H9 (cell line): Measurements from ENCODE around the gene JSRP1. TPM values are rescaled to one million over a fixed set of nuclear protein-coding genes. Genes with fewer than 3 reads are reported as not detected.

Experiments used
- DNase-seq: peaks from one replicate; pipeline ENCODE4 v3.0.0-alpha.2; 2017
- H2AFZ ChIP-seq: one replicate; pipeline ENCODE4 v1.6.1; 2013; ENCODE audit warnings: mild to moderate bottlenecking, low read length, control low read depth, moderate library complexity
- H2AK5ac ChIP-seq: 2 replicates; pipeline ENCODE4 v1.6.1; 2013; ENCODE audit warnings: low read length, control low read depth, mixed read lengths; ENCODE audit not compliant: insufficient read length
- H2BK120ac ChIP-seq: one replicate; pipeline ENCODE4 v1.6.1; 2013; ENCODE audit warnings: low read depth, mild to moderate bottlenecking, low read length, control low read depth, inconsistent platforms; ENCODE audit not compliant: poor library complexity, severe bottlenecking
- H2BK12ac ChIP-seq: 2 replicates; pipeline ENCODE4 v1.6.1; 2013; ENCODE audit warnings: low read length, control low read depth, mixed read lengths, low read depth; ENCODE audit not compliant: insufficient read length
- H2BK15ac ChIP-seq: 2 replicates; pipeline ENCODE4 v1.6.1; 2013; ENCODE audit warnings: low read depth, low read length, control low read depth
- H2BK20ac ChIP-seq: one replicate; pipeline ENCODE4 v1.6.1; 2013; ENCODE audit warnings: low read depth, mild to moderate bottlenecking, low read length, control low read depth, inconsistent platforms; ENCODE audit not compliant: poor library complexity, severe bottlenecking
- H2BK5ac ChIP-seq: 2 replicates; pipeline ENCODE4 v1.6.1; 2013; ENCODE audit warnings: low read length, control low read depth, mixed read lengths; ENCODE audit not compliant: insufficient read length
- H3K14ac ChIP-seq: 2 replicates; pipeline ENCODE4 v1.6.1; 2013; ENCODE audit warnings: low read length, control low read depth; ENCODE audit not compliant: insufficient read depth
- H3K18ac ChIP-seq: 2 replicates; pipeline ENCODE4 v1.6.1; 2013; ENCODE audit warnings: low read depth, mild to moderate bottlenecking, mixed read lengths, low read length, control low read depth; ENCODE audit not compliant: insufficient read length
- H3K23ac ChIP-seq: 2 replicates; pipeline ENCODE4 v1.6.1; 2013; ENCODE audit warnings: low read length, control low read depth, mixed read lengths, low read depth; ENCODE audit not compliant: insufficient read length
- H3K23me2 ChIP-seq: 2 replicates; pipeline ENCODE4 v1.6.1; 2013; ENCODE audit warnings: low read depth, mild to moderate bottlenecking, mixed read lengths, low read length, control low read depth; ENCODE audit not compliant: insufficient read length, poor library complexity, severe bottlenecking
- H3K27ac ChIP-seq: 2 replicates; pipeline ENCODE4 v1.5.1; 2013; ENCODE audit warnings: low read length, control low read depth, mixed read lengths, low read depth; ENCODE audit not compliant: insufficient read length
- H3K27me3 ChIP-seq: 2 replicates; pipeline ENCODE4 v1.6.1; 2013; ENCODE audit warnings: low read length, control low read depth, inconsistent platforms; ENCODE audit not compliant: insufficient read depth
- H3K4ac ChIP-seq: 2 replicates; pipeline ENCODE4 v1.6.1; 2013; ENCODE audit warnings: low read depth, mild to moderate bottlenecking, control low read depth, inconsistent platforms, low read length, moderate library complexity
- H3K4me1 ChIP-seq: 2 replicates; pipeline ENCODE4 v1.6.1; 2013; ENCODE audit warnings: low read length, control low read depth, inconsistent platforms; ENCODE audit not compliant: insufficient read depth
- H3K4me2 ChIP-seq: 2 replicates; pipeline ENCODE4 v1.6.1; 2013; ENCODE audit warnings: low read length, control low read depth, mixed read lengths; ENCODE audit not compliant: insufficient read length, insufficient read depth
- H3K56ac ChIP-seq: 2 replicates; pipeline ENCODE4 v1.6.1; 2013; ENCODE audit warnings: low read depth, mild to moderate bottlenecking, mixed read lengths, low read length, control low read depth; ENCODE audit not compliant: insufficient read length
- H3K79me1 ChIP-seq: 2 replicates; pipeline ENCODE4 v1.6.1; 2013; ENCODE audit warnings: low read depth, mild to moderate bottlenecking, moderate library complexity, low read length, control low read depth, inconsistent platforms; ENCODE audit not compliant: insufficient read depth, poor library complexity, severe bottlenecking
- H3K79me2 ChIP-seq: 2 replicates; pipeline ENCODE4 v1.6.1; 2013; ENCODE audit warnings: low read length, control low read depth, inconsistent platforms; ENCODE audit not compliant: insufficient read depth
- H3K9ac ChIP-seq: 2 replicates; pipeline ENCODE4 v1.6.1; 2013; ENCODE audit warnings: low read length, control low read depth, mixed read lengths; ENCODE audit not compliant: insufficient read length; ENCODE audit errors: extremely low read depth
- H3K9me3 ChIP-seq: one replicate; pipeline ENCODE4 v1.6.1; 2013; ENCODE audit warnings: low read depth, low read length, inconsistent platforms; ENCODE audit not compliant: control insufficient read depth
- H3T11ph ChIP-seq: one replicate; pipeline ENCODE4 v1.6.1; 2013; ENCODE audit warnings: mild to moderate bottlenecking, low read length, control low read depth, inconsistent platforms
- H4K20me1 ChIP-seq: one replicate; pipeline ENCODE4 v1.6.1; 2013; ENCODE audit not compliant: control insufficient read depth, insufficient read length, insufficient read depth
- H4K5ac ChIP-seq: 2 replicates; pipeline ENCODE4 v1.6.1; 2013; ENCODE audit warnings: low read depth, mild to moderate bottlenecking, mixed read lengths, low read length, control low read depth; ENCODE audit not compliant: insufficient read length
- H4K8ac ChIP-seq: replicated peaks from 2 replicates; pipeline ENCODE4 v1.6.1; 2013; ENCODE audit warnings: low read length, control low read depth, mixed read lengths, low read depth; ENCODE audit not compliant: insufficient read length
- H4K91ac ChIP-seq: 2 replicates; pipeline ENCODE4 v1.6.1; 2013; ENCODE audit warnings: low read depth, mild to moderate bottlenecking, moderate library complexity, mixed read lengths, low read length, control low read depth; ENCODE audit not compliant: insufficient read length
- H3K27ac Mint-ChIP-seq, 3 experiments: 2 replicates in 2 of 3; 3 replicates in 1 of 3; pipeline ENCODE4 v1.8.0; 2020 to 2021; ENCODE audit warnings: mixed read lengths in 3 of 3, mild to moderate bottlenecking in 1 of 3, moderate library complexity in 1 of 3
- H3K27me3 Mint-ChIP-seq: 2 replicates; pipeline ENCODE4 v1.8.0; 2021; ENCODE audit warnings: low read depth, mild to moderate bottlenecking, moderate library complexity, mixed read lengths
- H3K36me3 Mint-ChIP-seq, 3 experiments: 2 replicates in 2 of 3; 3 replicates in 1 of 3; pipeline ENCODE4 v1.8.0; 2020 to 2021; ENCODE audit warnings: low read depth in 3 of 3, mixed read lengths in 3 of 3; ENCODE audit not compliant: insufficient read depth in 1 of 3
- H3K4me1 Mint-ChIP-seq, 2 experiments: 2 replicates each; pipeline ENCODE4 v1.8.0; 2020; ENCODE audit warnings: mixed read lengths in 2 of 2
- H3K4me3 Mint-ChIP-seq, 2 experiments: 2 replicates in 1 of 2; 3 replicates in 1 of 2; pipeline ENCODE4 v1.8.0; 2020 to 2021; ENCODE audit warnings: mild to moderate bottlenecking in 2 of 2, mixed read lengths in 2 of 2, moderate library complexity in 1 of 2
- H3K9me3 Mint-ChIP-seq, 2 experiments: 2 replicates in 1 of 2; 3 replicates in 1 of 2; pipeline ENCODE4 v1.8.0; 2020; ENCODE audit warnings: mild to moderate bottlenecking in 2 of 2, mixed read lengths in 2 of 2, moderate library complexity in 1 of 2
- CTCF ChIP-seq: fragments of 200-600 bp; sonication (generic); conservative IDR thresholded peaks from 3 replicates; pipeline ENCODE4 v1.8.0; 2021; ENCODE audit warnings: antibody characterized with exemption, mild to moderate bottlenecking
- WGBS: extraction: QIAGEN DNeasy Blood & Tissue Kit; methylation state at CpG from one replicate; pipeline ENCODE4 v1.1.7; 2013; ENCODE audit warnings: missing lambda C conversion rate, low lambda C conversion rate, mixed read lengths; ENCODE audit not compliant: insufficient read length; ENCODE audit errors: extremely low coverage; 5-methylcytosine and 5-hydroxymethylcytosine counted together
- total RNA-seq: library from RNA; stranded (reverse); gene quantifications from 2 replicates; pipeline ENCODE4 v1.2.1, GENCODE V29; 2021

The JSRP1 gene
- total RNA-seq, 1 experiment from 2014 or later, result 0.90 TPM

GRCh38 chr19:2239173-2239572 is 17.0 kb downstream of the JSRP1 start:
- no peak overlapping the region for H3K27ac ChIP-seq
- H4K91ac ChIP-seq, result no peak overlapping the region
- no peak overlapping the region for H2BK12ac ChIP-seq
- no peaks in the 10 kb centered on the region for H3K27me3 ChIP-seq
- H3T11ph ChIP-seq, result no peak overlapping the region
- no peak overlapping the region for H3K14ac ChIP-seq
- H3K9me3 ChIP-seq, result no peaks in the 10 kb centered on the region
- peaks cover 13% of the 10 kb centered on the region for H3K79me1 ChIP-seq
- H4K8ac ChIP-seq, result no peak overlapping the region
- TF ChIP-seq CTCF, result no peak
- no peak overlapping the region for H3K18ac ChIP-seq
- no CpG with 5 or more reads among the region's 10 CpGs for WGBS
- peaks cover 18 to 58% (median 49%) of the 10 kb centered on the region in 3 experiments for H3K36me3 Mint-ChIP-seq
- peak overlapping the region; percentile 32 for H3K9ac ChIP-seq
- H4K5ac ChIP-seq, result no peak overlapping the region
- H2AFZ ChIP-seq, result no peak overlapping the region
- peaks cover 2% of the 10 kb centered on the region for H4K20me1 ChIP-seq
- DNase-seq, result no peak
- H2AK5ac ChIP-seq, result no peak overlapping the region
- H2BK15ac ChIP-seq, result no peak overlapping the region
- peak overlapping the region; percentile 96 to 97 for H3K4me3 Mint-ChIP-seq
- no peak overlapping the region for H3K56ac ChIP-seq
- H3K4me1 Mint-ChIP-seq, result peaks cover 42 to 48% of the 10 kb centered on the region in 2 experiments
- peaks cover 4% of the 10 kb centered on the region; the same call in 1 of the 2 replicates for H3K4me1 ChIP-seq
- H3K27ac Mint-ChIP-seq, result peak overlapping the region in 2 of 3 experiments; percentile 58 to 74; a peak in 5 of 7 replicates
- no peak overlapping the region for H2BK5ac ChIP-seq
- H3K79me2 ChIP-seq, result peaks cover 55% of the 10 kb centered on the region
- no peak overlapping the region for H2BK120ac ChIP-seq
- H3K9me3 Mint-ChIP-seq, result peaks cover 0 to 3% of the 10 kb centered on the region in 2 experiments; a peak in 1 of 5 replicates
- H2BK20ac ChIP-seq, result no peak overlapping the region
- H3K4ac ChIP-seq, result no peak overlapping the region
- H3K4me2 ChIP-seq, result peak overlapping the region; percentile 47
- peaks cover 9% of the 10 kb centered on the region for H3K23me2 ChIP-seq
- no peaks in the 10 kb centered on the region; the same call in 1 of the 2 replicates for H3K27me3 Mint-ChIP-seq
- no peak overlapping the region for H3K23ac ChIP-seq
